ENCODE data around the gene TMEM131.

DNA sequence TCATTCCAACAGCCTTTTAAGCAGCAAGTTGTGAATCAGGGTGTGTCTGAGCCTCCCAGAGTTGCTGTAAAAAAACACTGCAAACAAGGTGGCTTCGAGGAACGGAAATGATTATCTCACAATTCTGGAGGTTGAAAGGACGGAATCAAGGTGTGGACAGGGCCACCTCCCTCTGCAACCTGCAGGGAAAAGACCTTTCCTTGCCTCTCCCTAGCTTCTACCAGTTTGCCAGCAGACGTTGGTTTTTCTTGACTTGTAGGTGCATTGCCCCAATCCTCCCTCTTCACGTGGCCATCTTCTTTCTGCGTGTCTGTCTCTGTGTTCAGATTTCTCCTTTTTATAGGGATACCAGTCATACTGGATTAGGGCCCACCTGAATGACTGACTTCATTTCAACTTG is 24.8 kb upstream of the TMEM131 start:
- TF ChIP-seq, protein P1, sequence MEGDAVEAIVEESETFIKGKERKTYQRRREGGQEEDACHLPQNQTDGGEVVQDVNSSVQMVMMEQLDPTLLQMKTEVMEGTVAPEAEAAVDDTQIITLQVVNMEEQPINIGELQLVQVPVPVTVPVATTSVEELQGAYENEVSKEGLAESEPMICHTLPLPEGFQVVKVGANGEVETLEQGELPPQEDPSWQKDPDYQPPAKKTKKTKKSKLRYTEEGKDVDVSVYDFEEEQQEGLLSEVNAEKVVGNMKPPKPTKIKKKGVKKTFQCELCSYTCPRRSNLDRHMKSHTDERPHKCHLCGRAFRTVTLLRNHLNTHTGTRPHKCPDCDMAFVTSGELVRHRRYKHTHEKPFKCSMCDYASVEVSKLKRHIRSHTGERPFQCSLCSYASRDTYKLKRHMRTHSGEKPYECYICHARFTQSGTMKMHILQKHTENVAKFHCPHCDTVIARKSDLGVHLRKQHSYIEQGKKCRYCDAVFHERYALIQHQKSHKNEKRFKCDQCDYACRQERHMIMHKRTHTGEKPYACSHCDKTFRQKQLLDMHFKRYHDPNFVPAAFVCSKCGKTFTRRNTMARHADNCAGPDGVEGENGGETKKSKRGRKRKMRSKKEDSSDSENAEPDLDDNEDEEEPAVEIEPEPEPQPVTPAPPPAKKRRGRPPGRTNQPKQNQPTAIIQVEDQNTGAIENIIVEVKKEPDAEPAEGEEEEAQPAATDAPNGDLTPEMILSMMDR (conservative IDR thresholded peaks at IDR 0.05; ENCODE audit: low read length) = no peak
- no peak for TF ChIP-seq EZH2phosphoT487 (IDR thresholded peaks at IDR 0.05; ENCODE audit: borderline replicate concordance, low read depth, low read length)
